ENCODE data around the gene TEX26.

TEX26 gene

GRCh38 chr13:30932481-30933353, at the start of gene TEX26:
TEX26 (plus strand) TSS chr13:30932656; CDS start chr13:30932716, 60 bp downstream.
- H3K4me3 ChIP-seq (ENCODE audit: severe bottlenecking), result no peak within 1 kb of the TSS
- H3K9me3 ChIP-seq (ENCODE audit: severe bottlenecking), result no peaks in the 10 kb centered on the region
- no peak for ATAC-seq (ENCODE audit: low read depth)
- DNase-seq (ENCODE audit: low spot score), result no peak
- no peaks in the 10 kb centered on the region for H3K36me3 ChIP-seq (ENCODE audit: low read depth)
- H3K4me1 ChIP-seq (ENCODE audit: insufficient read depth, poor library complexity, severe bottlenecking), result no peaks in the 10 kb centered on the region
- H3K27ac ChIP-seq (ENCODE audit: poor library complexity, severe bottlenecking), result no peak within 1 kb of the TSS
- no peaks in the 10 kb centered on the region for H3K27me3 ChIP-seq (ENCODE audit: insufficient read depth, poor library complexity, severe bottlenecking)
- TF ChIP-seq, protein P1, sequence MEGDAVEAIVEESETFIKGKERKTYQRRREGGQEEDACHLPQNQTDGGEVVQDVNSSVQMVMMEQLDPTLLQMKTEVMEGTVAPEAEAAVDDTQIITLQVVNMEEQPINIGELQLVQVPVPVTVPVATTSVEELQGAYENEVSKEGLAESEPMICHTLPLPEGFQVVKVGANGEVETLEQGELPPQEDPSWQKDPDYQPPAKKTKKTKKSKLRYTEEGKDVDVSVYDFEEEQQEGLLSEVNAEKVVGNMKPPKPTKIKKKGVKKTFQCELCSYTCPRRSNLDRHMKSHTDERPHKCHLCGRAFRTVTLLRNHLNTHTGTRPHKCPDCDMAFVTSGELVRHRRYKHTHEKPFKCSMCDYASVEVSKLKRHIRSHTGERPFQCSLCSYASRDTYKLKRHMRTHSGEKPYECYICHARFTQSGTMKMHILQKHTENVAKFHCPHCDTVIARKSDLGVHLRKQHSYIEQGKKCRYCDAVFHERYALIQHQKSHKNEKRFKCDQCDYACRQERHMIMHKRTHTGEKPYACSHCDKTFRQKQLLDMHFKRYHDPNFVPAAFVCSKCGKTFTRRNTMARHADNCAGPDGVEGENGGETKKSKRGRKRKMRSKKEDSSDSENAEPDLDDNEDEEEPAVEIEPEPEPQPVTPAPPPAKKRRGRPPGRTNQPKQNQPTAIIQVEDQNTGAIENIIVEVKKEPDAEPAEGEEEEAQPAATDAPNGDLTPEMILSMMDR (IDR thresholded peaks at IDR 0.05; ENCODE audit: poor library complexity, severe bottlenecking), result no peak

GRCh38 chr13:30882996-30883766, 49.3 kb upstream of the TEX26 start:
- H3K9me3 ChIP-seq (ENCODE audit: severe bottlenecking), result no peaks in the 10 kb centered on the region
- H3K27me3 ChIP-seq (ENCODE audit: insufficient read depth, poor library complexity, severe bottlenecking), result no peaks in the 10 kb centered on the region
- TF ChIP-seq, protein P1 (IDR thresholded peaks at IDR 0.05; ENCODE audit: poor library complexity, severe bottlenecking), result no peak
- DNase-seq (ENCODE audit: low spot score) (no peak), ATAC-seq (ENCODE audit: low read depth) (no peak)
- no peak overlapping the region for H3K27ac ChIP-seq (ENCODE audit: poor library complexity, severe bottlenecking)
- H3K4me3 ChIP-seq (ENCODE audit: severe bottlenecking), result no peak overlapping the region
- no peaks in the 10 kb centered on the region for H3K36me3 ChIP-seq (ENCODE audit: low read depth)
- H3K4me1 ChIP-seq (ENCODE audit: insufficient read depth, poor library complexity, severe bottlenecking), result peaks cover 4% of the 10 kb centered on the region

GRCh38 chr13:30884543-30884942, 47.9 kb upstream of the TEX26 start:
- H3K27ac ChIP-seq (ENCODE audit: poor library complexity, severe bottlenecking), result no peak overlapping the region
- H3K27me3 ChIP-seq (ENCODE audit: insufficient read depth, poor library complexity, severe bottlenecking), result no peaks in the 10 kb centered on the region
- DNase-seq (ENCODE audit: low spot score) (no peak), ATAC-seq (ENCODE audit: low read depth) (no peak)
- no peak overlapping the region for H3K4me3 ChIP-seq (ENCODE audit: severe bottlenecking)
- TF ChIP-seq, protein P1 (IDR thresholded peaks at IDR 0.05; ENCODE audit: poor library complexity, severe bottlenecking), result no peak
- no peaks in the 10 kb centered on the region for H3K36me3 ChIP-seq (ENCODE audit: low read depth)
- no peaks in the 10 kb centered on the region for H3K9me3 ChIP-seq (ENCODE audit: severe bottlenecking)
- peaks cover 4% of the 10 kb centered on the region for H3K4me1 ChIP-seq (ENCODE audit: insufficient read depth, poor library complexity, severe bottlenecking)

GRCh38 chr13:30889196-30889690, 43.2 kb upstream of the TEX26 start:
- no peak for ATAC-seq (ENCODE audit: low read depth)
- no peaks in the 10 kb centered on the region for H3K9me3 ChIP-seq (ENCODE audit: severe bottlenecking)
- H3K4me3 ChIP-seq (ENCODE audit: severe bottlenecking), result no peak overlapping the region
- DNase-seq (ENCODE audit: low spot score), result no peak
- H3K27ac ChIP-seq (ENCODE audit: poor library complexity, severe bottlenecking), result no peak overlapping the region
- TF ChIP-seq, protein P1 (IDR thresholded peaks at IDR 0.05; ENCODE audit: poor library complexity, severe bottlenecking), result no peak
- H3K4me1 ChIP-seq (ENCODE audit: insufficient read depth, poor library complexity, severe bottlenecking), result no peaks in the 10 kb centered on the region
- no peaks in the 10 kb centered on the region for H3K36me3 ChIP-seq (ENCODE audit: low read depth)
- no peaks in the 10 kb centered on the region for H3K27me3 ChIP-seq (ENCODE audit: insufficient read depth, poor library complexity, severe bottlenecking)

All from RWPE2 (cell line).